Measurements from ENCODE around the gene AQP2. TPM values are rescaled to one million over a fixed set of nuclear protein-coding genes. Genes with fewer than 3 reads are reported as not detected.

The AQP2 gene
- total and polyA plus RNA-seq, 2 of the 13 experiments (the other 11 are each of a cell fraction or from before 2014, with no cell fraction given), result not detected

DNA sequence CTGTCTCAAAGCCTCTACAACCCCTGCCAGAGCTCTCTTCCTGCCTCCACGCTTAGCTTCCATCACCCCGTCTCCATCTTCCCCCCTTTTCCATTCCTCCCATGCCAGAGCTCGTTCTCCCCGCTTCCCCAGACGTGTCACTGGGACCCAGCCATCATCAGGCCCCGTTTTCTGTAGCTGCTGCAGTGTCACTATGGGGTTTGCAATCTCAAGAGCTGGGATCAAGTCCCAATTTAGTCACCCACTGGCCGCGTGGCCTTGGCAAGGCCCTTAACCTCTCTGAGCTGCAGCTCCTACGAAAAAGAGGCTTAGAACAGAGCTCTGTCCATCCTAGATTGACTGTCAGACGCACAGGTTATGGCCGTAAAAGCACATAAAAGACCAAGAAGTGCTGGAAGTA, 45.9 kb upstream of the AQP2 start:
- no peak overlapping the region for H3K4me2 ChIP-seq (ENCODE audit: low read depth, low read length)
- no peaks in the 10 kb centered on the region for H3K79me2 ChIP-seq (ENCODE audit: insufficient read depth, low read length)
- peaks cover 7 to 29% of the 10 kb centered on the region in 2 experiments; a peak in 3 of 5 replicates for H3K27me3 ChIP-seq (ENCODE audit: control insufficient read depth in 1 of 2, insufficient read depth in 2 of 2, low read length in 2 of 2)
- H3K36me3 ChIP-seq (replicated peaks in 1 of 2; ENCODE audit: control insufficient read depth in 1 of 2, insufficient read depth in 2 of 2, low read length in 2 of 2), result no peaks in the 10 kb centered on the region
- FAIRE-seq (no peak), ATAC-seq (no peak), DNase-seq (ENCODE audit: low spot score) (no peak)
- 0 out of 2 replicates have a peak, but pooled peaks cover 2% of the 10 kb centered on the region for H4K20me1 ChIP-seq (ENCODE audit: insufficient read depth, low read length)
- no TSS peak for BruUV-seq (replicated peaks)
- H3K4me3 ChIP-seq (replicated peaks in 1 of 3; ENCODE audit: insufficient read depth in 1 of 3, low read depth in 2 of 3, low read length in 3 of 3), result no peak overlapping the region
- intact Hi-C loops (cut with micrococcal nuclease; ENCODE audit: unreplicated experiment), result no loop called here
- ChIA-PET POLR2A (no interaction called here), CTCF (ENCODE audit: low intra/inter-chr PET ratio, low total read pairs) (no interaction called here)
- peaks cover 3% of the 10 kb centered on the region; the same call in 1 of the 2 replicates for H3K4me1 ChIP-seq (ENCODE audit: insufficient read depth, low read length)
- 42% methylated on average over 11 of the region's 11 CpGs for WGBS (ENCODE audit: low lambda C conversion rate)
- TF ChIP-seq MED13 (CRISPR knock-in tag; IDR thresholded peaks at IDR 0.05), result no peak
- no peak overlapping the region for H2AFZ ChIP-seq (ENCODE audit: low read length)
- in situ Hi-C loops (cut with HindIII; ENCODE audit: extremely low pct_ligation_motif_present, low pct_unique_long_range_greater_than_20kb), result no loop called here
- no peak overlapping the region for H3K9ac ChIP-seq (ENCODE audit: insufficient read depth, low read depth, low read length)
- no peak overlapping the region for H3K27ac ChIP-seq (ENCODE audit: extremely low read length, insufficient read depth, low read length)
- H3K9me3 ChIP-seq (ENCODE audit: low read length), result no peaks in the 10 kb centered on the region

DNA sequence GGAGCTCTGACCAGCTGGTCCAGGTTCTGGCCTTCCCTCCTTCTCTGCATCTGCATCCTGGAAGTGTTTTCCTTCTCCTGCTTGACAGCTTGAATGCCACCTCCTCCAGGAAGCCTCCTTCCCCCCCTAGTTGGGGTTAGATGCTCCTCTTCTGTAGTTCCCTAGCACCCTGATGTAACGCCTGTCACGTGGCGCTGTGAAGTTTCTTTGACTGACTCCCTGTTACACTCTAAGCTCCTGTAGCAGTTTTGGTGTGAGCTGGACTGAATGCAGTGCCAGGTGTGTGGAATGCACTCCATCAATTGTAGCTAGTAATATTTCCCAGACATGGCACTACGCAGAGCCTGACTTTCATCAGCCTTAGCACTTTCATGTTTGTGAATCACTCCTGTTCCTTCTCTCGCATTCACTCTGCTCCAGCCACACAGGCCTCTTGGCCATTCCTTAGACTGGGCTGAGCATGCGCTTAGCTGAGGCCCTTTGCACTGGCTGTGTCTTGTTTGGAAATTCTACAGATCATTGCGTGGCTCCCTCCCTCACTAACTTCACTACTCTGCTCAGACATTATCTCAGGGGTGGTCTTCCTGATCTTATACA, 44.7 kb upstream of the AQP2 start:
- no peaks in the 10 kb centered on the region for H3K36me3 ChIP-seq (replicated peaks in 1 of 2; ENCODE audit: control insufficient read depth in 1 of 2, insufficient read depth in 2 of 2, low read length in 2 of 2)
- H3K27ac ChIP-seq (ENCODE audit: extremely low read length, insufficient read depth, low read length), result no peak overlapping the region
- H3K4me3 ChIP-seq (replicated peaks in 1 of 3; ENCODE audit: insufficient read depth in 1 of 3, low read depth in 2 of 3, low read length in 3 of 3), result no peak overlapping the region
- H2AFZ ChIP-seq (ENCODE audit: low read length), result no peak overlapping the region
- TF ChIP-seq, protein P1, sequence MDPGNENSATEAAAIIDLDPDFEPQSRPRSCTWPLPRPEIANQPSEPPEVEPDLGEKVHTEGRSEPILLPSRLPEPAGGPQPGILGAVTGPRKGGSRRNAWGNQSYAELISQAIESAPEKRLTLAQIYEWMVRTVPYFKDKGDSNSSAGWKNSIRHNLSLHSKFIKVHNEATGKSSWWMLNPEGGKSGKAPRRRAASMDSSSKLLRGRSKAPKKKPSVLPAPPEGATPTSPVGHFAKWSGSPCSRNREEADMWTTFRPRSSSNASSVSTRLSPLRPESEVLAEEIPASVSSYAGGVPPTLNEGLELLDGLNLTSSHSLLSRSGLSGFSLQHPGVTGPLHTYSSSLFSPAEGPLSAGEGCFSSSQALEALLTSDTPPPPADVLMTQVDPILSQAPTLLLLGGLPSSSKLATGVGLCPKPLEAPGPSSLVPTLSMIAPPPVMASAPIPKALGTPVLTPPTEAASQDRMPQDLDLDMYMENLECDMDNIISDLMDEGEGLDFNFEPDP (CRISPR knock-in tag; conservative IDR thresholded peaks at IDR 0.05), result no peak
- TF ChIP-seq U2AF1 (optimal IDR thresholded peaks at IDR 0.05; ENCODE audit: low read depth, low read length) (no peak), KLF9 (CRISPR knock-in tag; IDR thresholded peaks at IDR 0.05; ENCODE audit: low read depth) (no peak), ZNF34 (CRISPR knock-in tag; IDR thresholded peaks at IDR 0.05; ENCODE audit: borderline replicate concordance) (no peak), RCOR2 (CRISPR knock-in tag; IDR thresholded peaks at IDR 0.05) (no peak), ZNF703 (CRISPR knock-in tag; IDR thresholded peaks at IDR 0.05; ENCODE audit: borderline replicate concordance) (no peak), ADNP (CRISPR knock-in tag; IDR thresholded peaks at IDR 0.05) (no peak), PHF5A (CRISPR knock-in tag; IDR thresholded peaks at IDR 0.05; ENCODE audit: low read depth, unreplicated experiment) (no peak), NRL (CRISPR knock-in tag; IDR thresholded peaks at IDR 0.05; ENCODE audit: borderline replicate concordance) (no peak), ELF1 (CRISPR knock-in tag; IDR thresholded peaks at IDR 0.05) (no peak)
- TF ChIP-seq, protein P2, sequence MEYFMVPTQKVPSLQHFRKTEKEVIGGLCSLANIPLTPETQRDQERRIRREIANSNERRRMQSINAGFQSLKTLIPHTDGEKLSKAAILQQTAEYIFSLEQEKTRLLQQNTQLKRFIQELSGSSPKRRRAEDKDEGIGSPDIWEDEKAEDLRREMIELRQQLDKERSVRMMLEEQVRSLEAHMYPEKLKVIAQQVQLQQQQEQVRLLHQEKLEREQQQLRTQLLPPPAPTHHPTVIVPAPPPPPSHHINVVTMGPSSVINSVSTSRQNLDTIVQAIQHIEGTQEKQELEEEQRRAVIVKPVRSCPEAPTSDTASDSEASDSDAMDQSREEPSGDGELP (IDR thresholded peaks at IDR 0.05; ENCODE audit: borderline replicate concordance, low read depth), result no peak
- H3K9me3 ChIP-seq (ENCODE audit: low read length), result no peaks in the 10 kb centered on the region
- H4K20me1 ChIP-seq (ENCODE audit: insufficient read depth, low read length), result 0 out of 2 replicates have a peak, but pooled peaks cover 2% of the 10 kb centered on the region
- peaks cover 9% of the 10 kb centered on the region; the same call in 1 of the 2 replicates for H3K4me1 ChIP-seq (ENCODE audit: insufficient read depth, low read length)
- 66% methylated on average over 7 of the region's 7 CpGs for WGBS (ENCODE audit: low lambda C conversion rate)
- intact Hi-C loops (cut with micrococcal nuclease; ENCODE audit: unreplicated experiment), result no loop called here
- no peak overlapping the region for H3K9ac ChIP-seq (ENCODE audit: insufficient read depth, low read depth, low read length)
- in situ Hi-C loops (cut with HindIII; ENCODE audit: extremely low pct_ligation_motif_present, low pct_unique_long_range_greater_than_20kb), result no loop called here
- no peak for ATAC-seq
- peaks cover 7 to 37% of the 10 kb centered on the region in 2 experiments; a peak in 3 of 5 replicates for H3K27me3 ChIP-seq (ENCODE audit: control insufficient read depth in 1 of 2, insufficient read depth in 2 of 2, low read length in 2 of 2)
- H3K4me2 ChIP-seq (ENCODE audit: low read depth, low read length), result no peak overlapping the region
- DNase-seq (ENCODE audit: low spot score), result no peak
- no peaks in the 10 kb centered on the region for H3K79me2 ChIP-seq (ENCODE audit: insufficient read depth, low read length)
- CTCF ChIA-PET (ENCODE audit: low intra/inter-chr PET ratio, low total read pairs), result no interaction called here
- no TSS peak for BruUV-seq (replicated peaks)
- no peak for FAIRE-seq
- POLR2A ChIA-PET, result no interaction called here

Measured in HepG2 (cell line).